Astrocyte (in vitro differentiated cells and primary cell): ENCODE results near the gene SPPL3.

Experiments used
- EZH2 ChIP-seq: IDR thresholded peaks from 2 replicates; pipeline ENCODE4 v1.6.1; 2012; ENCODE audit warnings: mild to moderate bottlenecking, low read length, inconsistent platforms; ENCODE audit not compliant: insufficient read depth
- TF ChIP-seq, protein P1 (sequence below): IDR thresholded peaks from 2 replicates; pipeline ENCODE4 v1.5.1; 2011; ENCODE audit warnings: low read depth, mild to moderate bottlenecking, inconsistent platforms, low read length, moderate library complexity; ENCODE audit not compliant: insufficient read depth

DNA sequence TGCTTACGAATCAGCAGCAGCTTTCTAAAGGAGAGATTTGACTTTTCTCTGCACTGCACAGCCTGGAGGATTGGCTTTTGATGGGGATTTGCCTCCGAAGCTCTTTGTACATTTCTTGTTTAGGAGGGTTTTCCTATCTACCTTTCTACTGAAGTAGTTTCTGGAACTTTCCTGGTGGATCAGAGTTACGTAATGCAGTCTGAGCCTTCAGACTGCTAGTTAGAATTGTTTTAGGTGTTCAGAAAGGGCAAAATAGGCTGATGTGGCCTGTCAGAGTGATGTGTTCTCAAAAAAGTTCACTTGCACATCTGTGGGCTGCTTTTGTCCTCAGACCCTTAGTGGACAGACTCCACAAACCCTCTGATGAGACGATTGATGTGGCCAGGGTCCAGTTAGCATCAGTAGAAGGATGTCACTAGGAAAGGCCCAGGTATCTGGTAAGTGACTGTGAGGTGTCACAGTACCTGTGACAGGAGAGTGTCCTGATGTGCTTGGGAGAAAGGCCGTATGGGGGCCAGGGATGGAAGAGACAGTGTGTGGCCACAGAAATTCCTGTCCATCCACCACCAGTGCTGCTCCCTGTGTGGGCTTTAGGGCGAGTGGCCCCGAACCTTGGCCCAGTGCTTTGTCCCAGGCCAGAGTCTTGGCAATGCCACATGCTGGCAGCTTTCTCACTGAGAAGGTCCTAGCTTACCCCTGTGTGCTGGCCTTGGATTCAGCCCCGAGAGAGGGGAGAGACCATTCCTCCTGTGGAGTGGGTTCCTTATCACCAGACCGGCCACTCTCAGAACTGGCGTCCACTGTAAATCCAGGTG is 183.0 kb downstream of the SPPL3 start:
- TF ChIP-seq, protein P1, sequence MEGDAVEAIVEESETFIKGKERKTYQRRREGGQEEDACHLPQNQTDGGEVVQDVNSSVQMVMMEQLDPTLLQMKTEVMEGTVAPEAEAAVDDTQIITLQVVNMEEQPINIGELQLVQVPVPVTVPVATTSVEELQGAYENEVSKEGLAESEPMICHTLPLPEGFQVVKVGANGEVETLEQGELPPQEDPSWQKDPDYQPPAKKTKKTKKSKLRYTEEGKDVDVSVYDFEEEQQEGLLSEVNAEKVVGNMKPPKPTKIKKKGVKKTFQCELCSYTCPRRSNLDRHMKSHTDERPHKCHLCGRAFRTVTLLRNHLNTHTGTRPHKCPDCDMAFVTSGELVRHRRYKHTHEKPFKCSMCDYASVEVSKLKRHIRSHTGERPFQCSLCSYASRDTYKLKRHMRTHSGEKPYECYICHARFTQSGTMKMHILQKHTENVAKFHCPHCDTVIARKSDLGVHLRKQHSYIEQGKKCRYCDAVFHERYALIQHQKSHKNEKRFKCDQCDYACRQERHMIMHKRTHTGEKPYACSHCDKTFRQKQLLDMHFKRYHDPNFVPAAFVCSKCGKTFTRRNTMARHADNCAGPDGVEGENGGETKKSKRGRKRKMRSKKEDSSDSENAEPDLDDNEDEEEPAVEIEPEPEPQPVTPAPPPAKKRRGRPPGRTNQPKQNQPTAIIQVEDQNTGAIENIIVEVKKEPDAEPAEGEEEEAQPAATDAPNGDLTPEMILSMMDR, result no peak
- no peak for TF ChIP-seq EZH2
